ENCODE data around the gene KCNS3. TPM values are rescaled to one million over a fixed set of nuclear protein-coding genes. Genes with fewer than 3 reads are reported as not detected.

Gene KCNS3
- total and polyA plus RNA-seq, 9 donors = 4.0 to 11.1 (median 6.9) TPM

GRCh38 chr2:17871639-17872038 lies 6.8 kb upstream of the KCNS3 start:
- Histone ChIP-seq H3K27ac (ENCODE audit: low read length) (no peak overlapping the region), H3K4me1 (ENCODE audit: control insufficient read depth, insufficient read depth, low read length) (no peaks in the 10 kb centered on the region), H3K9me3 (replicated peaks; ENCODE audit: control insufficient read depth, low read depth, low read length) (no peaks in the 10 kb centered on the region), H3K4me3 (ENCODE audit: low read length) (no peak overlapping the region), H3K27me3 (ENCODE audit: control insufficient read depth, insufficient read depth, low read length) (peaks cover 15% of the 10 kb centered on the region), H3K36me3 (ENCODE audit: control insufficient read depth, insufficient read depth, low read length) (no peaks in the 10 kb centered on the region)
- DNase-seq = no peak
- WGBS (ENCODE audit: insufficient coverage) = 82% methylated on average over 2 of the region's 5 CpGs

GRCh38 chr2:17873021-17873420 lies 5.4 kb upstream of the KCNS3 start:
- Histone ChIP-seq H3K4me3 (ENCODE audit: low read length) (no peak overlapping the region), H3K36me3 (ENCODE audit: control insufficient read depth, insufficient read depth, low read length) (no peaks in the 10 kb centered on the region), H3K27ac (ENCODE audit: low read length) (no peak overlapping the region), H3K4me1 (ENCODE audit: control insufficient read depth, insufficient read depth, low read length) (peaks cover 7% of the 10 kb centered on the region), H3K9me3 (replicated peaks; ENCODE audit: control insufficient read depth, low read depth, low read length) (no peaks in the 10 kb centered on the region), H3K27me3 (ENCODE audit: control insufficient read depth, insufficient read depth, low read length) (peaks cover 27% of the 10 kb centered on the region)
- DNase-seq = no peak
- 63% methylated on average over 1 of the region's 2 CpGs for WGBS (ENCODE audit: insufficient coverage)

GRCh38 chr2:17876590-17876989 lies 1.9 kb upstream of the KCNS3 start:
- DNase-seq = no peak
- Histone ChIP-seq H3K9me3 (replicated peaks; ENCODE audit: control insufficient read depth, low read depth, low read length) (no peaks in the 10 kb centered on the region), H3K4me3 (ENCODE audit: low read length) (no peak overlapping the region), H3K36me3 (ENCODE audit: control insufficient read depth, insufficient read depth, low read length) (no peaks in the 10 kb centered on the region), H3K27ac (ENCODE audit: low read length) (no peak overlapping the region), H3K27me3 (ENCODE audit: control insufficient read depth, insufficient read depth, low read length) (peaks cover 45% of the 10 kb centered on the region), H3K4me1 (ENCODE audit: control insufficient read depth, insufficient read depth, low read length) (peaks cover 19% of the 10 kb centered on the region)
- WGBS (ENCODE audit: insufficient coverage) = 62% methylated on average over 3 of the region's 4 CpGs

- peaks cover 45% of the 10 kb centered on the region for H3K27me3 ChIP-seq (ENCODE audit: control insufficient read depth, insufficient read depth, low read length)
- no peaks in the 10 kb centered on the region for H3K36me3 ChIP-seq (ENCODE audit: control insufficient read depth, insufficient read depth, low read length)
- peak; percentile 39 for DNase-seq
- H3K4me3 ChIP-seq (ENCODE audit: low read length) = peak overlapping the region; percentile 38
- peaks cover 19% of the 10 kb centered on the region for H3K4me1 ChIP-seq (ENCODE audit: control insufficient read depth, insufficient read depth, low read length)
- H3K9me3 ChIP-seq (replicated peaks; ENCODE audit: control insufficient read depth, low read depth, low read length) = no peaks in the 10 kb centered on the region
- H3K27ac ChIP-seq (ENCODE audit: low read length) = no peak overlapping the region
- under 1% methylated on average over 26 of the region's 28 CpGs for WGBS (ENCODE audit: insufficient coverage)
These were observed 621 bp upstream of the KCNS3 start for GRCh38 chr2:17877811-17878280.

- H3K27ac ChIP-seq (ENCODE audit: low read length) = peak overlapping the region; percentile 62
- peak; percentile 86 for DNase-seq
- H3K36me3 ChIP-seq (ENCODE audit: control insufficient read depth, insufficient read depth, low read length) = no peaks in the 10 kb centered on the region
- WGBS (ENCODE audit: insufficient coverage) = under 1% methylated on average over 35 of the region's 49 CpGs
- peak overlapping the region; percentile 79 for H3K4me3 ChIP-seq (ENCODE audit: low read length)
- H3K9me3 ChIP-seq (replicated peaks; ENCODE audit: control insufficient read depth, low read depth, low read length) = no peaks in the 10 kb centered on the region
- H3K27me3 ChIP-seq (ENCODE audit: control insufficient read depth, insufficient read depth, low read length) = peaks cover 45% of the 10 kb centered on the region
- H3K4me1 ChIP-seq (ENCODE audit: control insufficient read depth, insufficient read depth, low read length) = peaks cover 19% of the 10 kb centered on the region
These were observed 858 bp downstream of the KCNS3 start for GRCh38 chr2:17879137-17879912.

- H3K36me3 ChIP-seq (ENCODE audit: control insufficient read depth, insufficient read depth, low read length) = no peaks in the 10 kb centered on the region
- no peak overlapping the region for H3K27ac ChIP-seq (ENCODE audit: low read length)
- WGBS (ENCODE audit: insufficient coverage) = 28% methylated on average over 5 of the region's 9 CpGs
- peaks cover 45% of the 10 kb centered on the region for H3K27me3 ChIP-seq (ENCODE audit: control insufficient read depth, insufficient read depth, low read length)
- H3K4me3 ChIP-seq (ENCODE audit: low read length) = peak overlapping the region; percentile 79
- H3K4me1 ChIP-seq (ENCODE audit: control insufficient read depth, insufficient read depth, low read length) = peaks cover 19% of the 10 kb centered on the region
- H3K9me3 ChIP-seq (replicated peaks; ENCODE audit: control insufficient read depth, low read depth, low read length) = no peaks in the 10 kb centered on the region
- DNase-seq = no peak
These were observed 1.4 kb downstream of the KCNS3 start for GRCh38 chr2:17879913-17880274.

- no peak overlapping the region for H3K27ac ChIP-seq (ENCODE audit: low read length)
- H3K4me3 ChIP-seq (ENCODE audit: low read length) = no peak overlapping the region
- H3K4me1 ChIP-seq (ENCODE audit: control insufficient read depth, insufficient read depth, low read length) = peaks cover 17% of the 10 kb centered on the region
- 37% methylated on average over 7 of the region's 10 CpGs for WGBS (ENCODE audit: insufficient coverage)
- no peaks in the 10 kb centered on the region for H3K9me3 ChIP-seq (replicated peaks; ENCODE audit: control insufficient read depth, low read depth, low read length)
- no peaks in the 10 kb centered on the region for H3K27me3 ChIP-seq (ENCODE audit: control insufficient read depth, insufficient read depth, low read length)
- no peak for DNase-seq
- no peaks in the 10 kb centered on the region for H3K36me3 ChIP-seq (ENCODE audit: control insufficient read depth, insufficient read depth, low read length)
These were observed 14.5 kb downstream of the KCNS3 start for GRCh38 chr2:17892770-17893534.

GRCh38 chr2:17894005-17894404 lies 15.5 kb downstream of the KCNS3 start:
- Histone ChIP-seq H3K27ac (ENCODE audit: low read length) (peak overlapping the region; percentile 48), H3K36me3 (ENCODE audit: control insufficient read depth, insufficient read depth, low read length) (no peaks in the 10 kb centered on the region), H3K4me1 (ENCODE audit: control insufficient read depth, insufficient read depth, low read length) (peaks cover 17% of the 10 kb centered on the region), H3K9me3 (replicated peaks; ENCODE audit: control insufficient read depth, low read depth, low read length) (no peaks in the 10 kb centered on the region), H3K27me3 (ENCODE audit: control insufficient read depth, insufficient read depth, low read length) (no peaks in the 10 kb centered on the region), H3K4me3 (ENCODE audit: low read length) (no peak overlapping the region)
- WGBS (ENCODE audit: insufficient coverage) = no CpG with 5 or more reads among the region's 1 CpG
- DNase-seq = peak; percentile 16

GRCh38 chr2:17894556-17894955 lies 16.1 kb downstream of the KCNS3 start:
- H3K27me3 ChIP-seq (ENCODE audit: control insufficient read depth, insufficient read depth, low read length) = no peaks in the 10 kb centered on the region

GRCh38 chr2:17899871-17900270 lies 21.4 kb downstream of the KCNS3 start:
- H3K36me3 ChIP-seq (ENCODE audit: control insufficient read depth, insufficient read depth, low read length) = no peaks in the 10 kb centered on the region
- no peaks in the 10 kb centered on the region for H3K9me3 ChIP-seq (replicated peaks; ENCODE audit: control insufficient read depth, low read depth, low read length)
- H3K4me1 ChIP-seq (ENCODE audit: control insufficient read depth, insufficient read depth, low read length) = peaks cover 7% of the 10 kb centered on the region
- no peaks in the 10 kb centered on the region for H3K27me3 ChIP-seq (ENCODE audit: control insufficient read depth, insufficient read depth, low read length)
- H3K4me3 ChIP-seq (ENCODE audit: low read length) = no peak overlapping the region
- no peak overlapping the region for H3K27ac ChIP-seq (ENCODE audit: low read length)
- no peak for DNase-seq
- 92% methylated on average over 1 of the region's 4 CpGs for WGBS (ENCODE audit: insufficient coverage)

More at GRCh38 chr2:17894556-17894955, 16.1 kb downstream of the KCNS3 start:
- Histone ChIP-seq H3K4me3 (ENCODE audit: low read length) (no peak overlapping the region), H3K4me1 (ENCODE audit: control insufficient read depth, insufficient read depth, low read length) (peaks cover 17% of the 10 kb centered on the region), H3K27ac (ENCODE audit: low read length) (no peak overlapping the region), H3K36me3 (ENCODE audit: control insufficient read depth, insufficient read depth, low read length) (no peaks in the 10 kb centered on the region), H3K9me3 (replicated peaks; ENCODE audit: control insufficient read depth, low read depth, low read length) (no peaks in the 10 kb centered on the region)
- peak; percentile 53 for DNase-seq
- no CpG with 5 or more reads among the region's 2 CpGs for WGBS (ENCODE audit: insufficient coverage)
